Gastrocnemius medialis (tissue), 4 donors: ENCODE data around the gene EIF2AK3.

ENCODE experiments used
- POLR2A ChIP-seq, 2 donors: fragments of 450-650 bp; IDR thresholded peaks; one replicate each; pipeline ENCODE4 v1.6.1; 2017; ENCODE audit warnings: antibody characterized with exemption in 2 of 2, mild to moderate bottlenecking in 2 of 2, moderate library complexity in 2 of 2
- TF ChIP-seq, protein P1 (sequence below), 5 experiments: fragments of 450-650 bp in 3 of 5; fragments of 200-600 bp in 2 of 5; sonication (generic) in 2 of 5; IDR thresholded peaks in 4 of 5; conservative IDR thresholded peaks in 1 of 5; 1 replicate in 4 of 5; 2 replicates in 1 of 5; pipeline ENCODE4 v1.5.1; 2016 to 2019; ENCODE audit warnings: antibody characterized with exemption in 5 of 5, mild to moderate bottlenecking in 3 of 5, moderate library complexity in 3 of 5

DNA sequence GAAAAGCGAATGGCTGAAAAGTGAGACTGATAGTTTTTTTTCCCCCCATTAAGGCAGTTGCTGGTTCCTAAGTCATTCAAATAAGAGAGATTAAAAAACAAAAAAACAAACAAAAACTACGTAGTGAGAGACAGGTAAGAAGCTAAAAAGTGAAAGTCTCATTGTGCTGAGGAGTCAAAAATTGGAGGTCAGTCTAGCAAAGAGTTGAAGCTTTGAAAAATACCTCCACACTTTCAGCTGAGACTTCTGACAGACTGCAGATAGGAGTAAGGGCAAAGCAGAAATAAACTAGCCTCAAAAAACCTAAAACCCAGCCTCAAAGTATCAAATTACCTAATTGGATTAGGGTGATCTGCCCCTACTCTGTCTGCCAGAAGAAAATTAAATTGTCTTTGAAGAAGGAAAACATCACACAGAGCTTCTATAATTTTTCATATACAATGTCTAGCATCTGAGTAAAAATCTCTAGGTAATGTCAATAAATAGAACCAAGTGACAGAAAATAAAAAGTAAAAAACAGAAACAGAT is 10.9 kb upstream of the EIF2AK3 start:
- no peak for TF ChIP-seq POLR2A (IDR thresholded peaks at IDR 0.05)
- TF ChIP-seq, protein P1, sequence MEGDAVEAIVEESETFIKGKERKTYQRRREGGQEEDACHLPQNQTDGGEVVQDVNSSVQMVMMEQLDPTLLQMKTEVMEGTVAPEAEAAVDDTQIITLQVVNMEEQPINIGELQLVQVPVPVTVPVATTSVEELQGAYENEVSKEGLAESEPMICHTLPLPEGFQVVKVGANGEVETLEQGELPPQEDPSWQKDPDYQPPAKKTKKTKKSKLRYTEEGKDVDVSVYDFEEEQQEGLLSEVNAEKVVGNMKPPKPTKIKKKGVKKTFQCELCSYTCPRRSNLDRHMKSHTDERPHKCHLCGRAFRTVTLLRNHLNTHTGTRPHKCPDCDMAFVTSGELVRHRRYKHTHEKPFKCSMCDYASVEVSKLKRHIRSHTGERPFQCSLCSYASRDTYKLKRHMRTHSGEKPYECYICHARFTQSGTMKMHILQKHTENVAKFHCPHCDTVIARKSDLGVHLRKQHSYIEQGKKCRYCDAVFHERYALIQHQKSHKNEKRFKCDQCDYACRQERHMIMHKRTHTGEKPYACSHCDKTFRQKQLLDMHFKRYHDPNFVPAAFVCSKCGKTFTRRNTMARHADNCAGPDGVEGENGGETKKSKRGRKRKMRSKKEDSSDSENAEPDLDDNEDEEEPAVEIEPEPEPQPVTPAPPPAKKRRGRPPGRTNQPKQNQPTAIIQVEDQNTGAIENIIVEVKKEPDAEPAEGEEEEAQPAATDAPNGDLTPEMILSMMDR (IDR thresholded peaks at IDR 0.05 in 4 of 5, conservative IDR thresholded peaks at IDR 0.05 in 1 of 5) = no peak
